Pulmonary artery endothelial cell (primary cell): ENCODE measurements around the gene RBPJ. TPM values are rescaled to one million over a fixed set of nuclear protein-coding genes. Genes with fewer than 3 reads are reported as not detected.
"Not testable (repeated sequence)": the region's sequence is repeated elsewhere in the genome, so short reads cannot be mapped to it uniquely, and the experiment has no call there.

Source experiments
- DNase-seq: peaks from one replicate; pipeline ENCODE4 v3.0.0-alpha.2; 2011; ENCODE audit warnings: low read depth, low spot score
- total RNA-seq: library from RNA; depleted of rRNA; stranded (reverse); fragments of >200 nt; gene quantifications from 2 replicates; pipeline ENCODE4 v1.2.3, GENCODE V29; 2014

The RBPJ gene
- total RNA-seq, 1 donor from 2014 or later, result 38.8 TPM

DNA sequence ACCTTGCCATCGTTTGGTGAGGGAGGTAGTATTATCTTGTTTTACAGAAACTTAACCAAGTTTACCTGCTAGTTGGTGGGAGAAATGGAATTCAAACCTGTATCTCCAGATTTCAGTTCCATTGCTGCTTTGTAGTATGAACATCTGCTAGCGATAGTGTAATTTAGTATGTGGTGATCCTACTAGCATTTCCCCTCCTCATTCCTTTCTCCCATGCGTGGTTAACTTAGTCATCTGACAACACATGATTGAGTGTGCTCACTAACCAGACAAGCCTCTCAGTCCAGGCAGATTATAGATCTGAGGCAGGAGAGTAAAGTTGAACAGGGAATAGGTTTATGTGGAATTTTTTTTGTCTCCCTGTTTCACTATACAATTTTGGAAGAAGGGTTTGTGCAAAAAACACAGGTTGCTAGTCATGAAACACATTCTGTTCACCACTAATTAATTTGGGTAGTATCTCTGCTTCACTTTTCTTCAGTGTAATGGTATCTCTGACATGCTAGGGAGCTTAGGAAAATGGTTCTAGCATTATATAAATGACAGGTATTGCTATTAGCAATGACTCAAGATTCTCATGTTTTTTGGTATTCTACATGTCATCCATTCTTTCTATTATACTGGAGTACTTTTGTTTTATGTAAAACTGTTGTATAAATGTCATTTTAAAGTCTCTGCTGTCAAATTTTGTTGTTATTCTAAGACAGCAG is 21.7 kb downstream of the RBPJ start:
- no peak for DNase-seq

DNA sequence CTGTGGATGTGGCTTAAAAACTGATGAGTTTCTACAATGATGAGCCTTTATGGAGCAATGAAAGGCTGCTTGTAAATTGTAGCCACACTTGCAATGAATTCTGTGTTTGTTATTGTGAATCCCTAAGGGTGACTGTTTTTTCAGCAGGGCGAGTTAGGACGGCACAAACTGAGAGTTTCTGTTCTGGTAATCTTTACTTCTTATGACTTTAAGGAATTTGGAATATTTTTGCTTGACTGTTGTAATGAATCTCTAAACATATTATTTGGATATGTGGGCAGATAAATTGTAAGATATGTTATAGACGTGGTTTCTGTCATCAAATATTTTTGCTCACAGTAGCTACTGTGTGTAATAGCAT is 22.2 kb downstream of the RBPJ start:
- no peak for DNase-seq

DNA sequence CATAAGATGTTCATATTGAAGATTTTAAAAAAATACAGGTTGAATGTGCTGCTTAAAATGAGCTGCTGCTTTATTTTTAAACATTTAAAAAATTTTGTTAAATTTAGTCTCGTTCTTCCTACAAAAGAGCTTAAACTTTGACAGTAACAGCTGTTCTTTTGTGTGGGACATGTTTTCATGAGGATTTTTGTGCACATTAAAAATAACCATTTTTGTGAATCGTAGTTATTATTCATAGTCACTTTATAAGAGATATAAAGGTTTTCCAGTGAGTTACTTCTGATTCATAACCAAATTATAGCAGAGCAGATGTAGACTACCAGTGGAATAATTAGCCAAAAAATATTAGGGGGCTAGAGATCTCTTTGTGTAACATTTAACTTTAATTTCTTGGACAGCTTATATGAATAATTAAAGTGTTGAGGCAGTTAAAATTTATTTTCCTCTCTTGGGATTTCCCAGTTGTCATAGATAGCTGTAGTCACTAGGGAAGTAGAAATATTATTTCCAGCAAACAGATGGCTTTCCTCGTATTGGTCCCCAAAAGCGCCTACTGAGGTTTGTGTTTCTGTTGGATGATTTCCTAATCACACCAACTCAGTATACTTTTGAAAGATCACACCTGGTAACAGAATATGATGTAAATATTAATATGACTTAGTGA is 24.2 kb downstream of the RBPJ start:
- no peak for DNase-seq

DNA sequence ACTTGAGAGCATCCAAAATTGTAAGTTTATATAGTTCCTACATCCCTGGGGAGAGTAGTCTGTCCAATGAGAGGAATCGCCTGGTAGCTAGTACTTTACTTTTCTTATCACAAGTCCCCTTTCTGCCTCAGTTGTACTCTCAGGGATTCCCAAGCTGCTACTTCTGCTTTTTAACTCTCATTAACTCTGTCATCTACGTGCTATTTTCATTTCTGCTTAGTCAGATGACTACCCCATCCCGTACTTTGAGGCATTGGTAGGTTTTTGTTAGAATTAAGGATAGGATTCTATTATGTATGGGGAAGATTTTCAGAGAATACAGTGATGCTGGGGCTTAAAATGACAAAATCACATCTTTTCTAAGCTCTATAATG is 24.7 kb downstream of the RBPJ start:
- DNase-seq, result no peak

DNA sequence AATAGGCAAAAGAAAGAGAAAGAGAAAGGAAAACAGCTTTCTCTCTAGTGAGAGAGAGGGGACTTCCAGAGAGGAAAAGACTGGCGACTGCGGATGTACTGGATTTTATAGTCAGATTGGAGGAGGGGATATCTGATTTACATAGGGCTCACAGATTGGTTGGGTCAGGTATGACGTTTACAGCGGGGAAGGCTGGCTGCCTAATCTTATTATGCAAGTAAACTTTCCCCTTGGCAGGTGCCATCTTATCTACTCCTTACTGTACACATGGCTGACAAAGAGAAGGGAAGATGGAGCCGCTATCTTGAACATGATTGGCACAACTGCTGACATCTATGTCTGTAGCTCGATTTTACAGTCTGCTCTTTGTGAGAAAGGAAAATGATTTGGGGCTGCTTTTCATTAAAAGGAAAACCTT is 25.4 kb downstream of the RBPJ start:
- DNase-seq, result no peak

DNA sequence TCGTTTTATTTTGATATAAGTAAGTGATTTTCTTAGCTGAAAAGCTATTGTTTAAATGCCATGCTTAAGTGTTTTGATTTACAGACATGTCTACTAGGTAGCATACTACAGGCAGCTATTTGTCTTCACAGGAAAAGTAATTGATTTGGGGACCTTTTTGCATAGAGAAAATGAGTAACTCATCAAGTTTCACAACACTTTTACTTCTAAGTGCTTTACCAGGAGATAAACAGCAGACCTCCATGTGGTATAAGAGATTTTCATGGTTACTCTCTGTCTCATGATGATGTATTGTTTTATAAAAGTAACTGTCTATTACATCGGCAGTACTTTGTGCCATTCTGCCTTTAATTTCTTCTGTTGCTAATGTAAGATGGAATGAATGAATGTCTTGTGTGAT is 28.7 kb downstream of the RBPJ start:
- no peak for DNase-seq

DNA sequence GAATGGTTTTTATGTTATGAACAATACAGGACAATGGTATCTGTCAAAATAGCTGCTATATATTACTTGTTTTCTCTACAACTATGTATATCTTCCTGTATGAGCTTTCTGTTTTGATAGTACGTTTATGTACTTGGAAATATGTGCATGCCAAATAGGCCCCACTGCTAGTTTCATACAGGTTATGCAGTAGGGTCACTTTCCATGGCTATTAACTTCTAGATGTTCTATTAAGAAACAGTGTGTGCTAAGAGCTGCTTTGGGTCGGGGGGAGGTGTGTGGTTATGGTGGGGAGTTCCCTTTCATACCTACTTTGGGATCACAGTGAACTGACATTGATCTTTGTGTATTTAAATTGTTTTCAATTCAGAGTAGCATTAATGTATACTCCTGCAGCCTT is 30.9 kb downstream of the RBPJ start:
- DNase-seq, result no peak

DNA sequence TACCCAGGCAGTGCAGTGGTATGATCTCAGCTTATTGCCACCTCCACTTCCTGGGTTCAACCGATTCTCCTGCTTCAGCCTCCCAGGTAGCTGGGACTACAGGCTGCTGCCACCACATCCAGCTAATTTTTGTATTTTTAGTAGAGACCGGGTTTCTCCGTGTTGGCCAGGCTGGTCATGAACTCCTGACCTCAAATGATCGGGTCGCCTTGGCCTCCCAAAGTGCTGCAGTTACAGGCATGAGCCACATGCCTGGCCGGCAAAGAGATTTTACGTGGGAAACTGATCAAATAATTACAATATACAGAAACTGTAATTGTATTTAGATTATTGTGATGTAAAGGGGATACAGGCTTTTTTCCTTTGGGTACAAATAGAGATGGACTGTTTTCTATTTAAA is 33.7 kb downstream of the RBPJ start:
- DNase-seq, result no peak

DNA sequence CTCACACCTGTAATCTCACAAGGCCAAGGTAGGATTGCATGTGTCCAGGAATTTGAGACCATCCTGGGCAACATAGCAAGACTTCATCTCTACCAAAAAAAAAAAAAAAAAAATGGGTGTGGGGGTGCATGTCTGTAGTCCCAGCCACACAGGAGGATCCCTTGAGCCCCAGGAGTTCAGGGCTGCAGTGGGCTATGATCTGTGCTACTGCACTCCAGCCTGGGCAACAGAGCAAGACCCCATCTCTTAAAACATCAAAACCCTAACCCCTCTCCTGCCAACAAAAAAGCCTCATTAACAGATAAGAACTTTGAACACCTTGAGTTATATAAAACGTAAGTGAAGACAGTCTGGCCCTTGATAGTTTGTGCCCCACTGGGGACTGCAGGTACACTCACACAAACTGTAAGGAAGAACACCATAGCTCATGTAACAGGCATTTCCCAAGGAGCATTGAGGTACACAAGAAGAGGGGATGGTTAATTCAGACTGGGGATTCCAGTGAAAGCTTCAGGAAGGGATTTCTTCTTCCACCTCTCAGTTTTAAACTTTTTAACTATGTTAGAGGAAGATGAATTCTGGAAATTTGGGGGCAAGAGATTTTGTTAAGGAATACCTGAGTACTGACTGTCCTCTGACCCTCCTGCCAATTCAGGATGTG is 34.7 kb downstream of the RBPJ start:
- no peak for DNase-seq

DNA sequence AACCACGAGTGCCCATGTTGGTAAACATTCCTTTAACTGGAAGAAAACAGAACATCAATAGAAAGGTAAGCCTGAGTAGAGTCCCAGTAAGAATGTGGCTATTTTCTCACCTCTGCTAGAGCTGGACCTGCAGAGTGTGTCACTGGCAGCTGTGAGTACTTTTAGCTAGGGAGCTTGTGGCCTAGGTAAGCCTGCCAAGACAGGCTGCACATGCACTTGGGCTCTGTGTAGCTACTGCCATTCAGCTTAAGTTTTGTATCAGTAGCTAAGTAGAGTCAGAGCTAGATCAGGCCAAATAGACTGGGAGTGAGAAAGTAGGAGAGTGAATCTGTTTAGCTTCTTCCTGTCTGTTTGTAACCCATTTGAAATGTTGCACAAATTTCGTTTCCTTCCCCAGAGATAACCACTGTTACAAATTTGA is 35.3 kb downstream of the RBPJ start:
- no peak for DNase-seq

DNA sequence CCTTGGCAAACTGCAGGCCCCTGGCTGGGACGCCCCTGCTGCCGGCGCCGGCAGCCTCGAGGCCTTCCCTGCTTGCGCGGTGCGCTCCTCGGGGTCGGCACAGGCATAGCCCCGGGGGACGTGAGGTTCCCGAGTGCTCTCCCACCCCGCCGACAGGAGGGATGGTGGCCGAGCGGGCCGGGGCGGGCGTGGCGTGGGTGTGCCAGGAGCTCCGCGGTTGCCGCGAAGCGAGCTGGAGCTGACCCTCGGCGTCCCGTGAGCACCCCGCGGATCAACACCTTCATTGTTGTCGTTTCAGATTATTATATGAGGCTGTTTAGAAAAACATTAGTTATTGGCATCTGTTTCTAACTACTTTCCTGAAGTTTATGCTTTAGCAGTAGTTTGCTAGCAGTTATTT is 38.7 kb downstream of the RBPJ start:
- not testable (repeated sequence) for DNase-seq

DNA sequence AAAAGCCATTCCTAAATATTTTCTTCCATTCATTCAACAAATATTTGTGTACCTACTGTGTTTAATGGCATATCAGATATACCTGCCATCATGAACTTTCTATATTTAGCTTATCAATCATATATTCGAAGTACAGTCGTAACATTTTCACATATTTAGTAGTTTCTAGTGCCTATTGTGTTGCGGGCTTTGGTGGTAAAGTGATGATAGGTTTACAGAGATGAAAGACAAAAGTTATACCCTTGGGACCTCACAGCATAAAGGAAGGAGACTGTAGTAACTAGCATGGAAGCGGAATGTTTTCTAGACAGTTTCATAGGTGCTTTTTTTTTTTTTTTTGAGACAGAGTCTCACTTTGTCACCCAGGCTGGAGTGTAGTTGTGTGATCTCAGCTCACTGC is 39.5 kb downstream of the RBPJ start:
- DNase-seq, result no peak

DNA sequence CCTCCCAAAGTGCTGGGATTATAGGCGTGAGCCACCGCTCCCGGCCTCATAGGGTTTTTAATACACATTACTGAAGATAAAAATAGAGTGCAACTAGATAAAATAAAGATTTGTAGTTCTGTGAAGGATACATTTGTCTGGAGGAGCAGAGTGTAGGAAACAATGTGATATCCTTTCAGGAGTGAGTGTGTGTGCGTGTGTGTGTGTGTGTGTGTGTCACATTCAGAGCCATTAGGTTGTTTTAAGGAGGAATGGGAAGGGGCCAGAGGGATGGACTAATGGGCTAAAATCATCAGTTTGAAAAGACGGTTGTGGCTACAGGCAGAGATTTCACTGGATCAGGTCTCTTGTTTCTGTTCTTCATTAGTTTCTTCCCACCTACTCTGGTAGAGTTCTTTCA is 40.0 kb downstream of the RBPJ start:
- no peak for DNase-seq

DNA sequence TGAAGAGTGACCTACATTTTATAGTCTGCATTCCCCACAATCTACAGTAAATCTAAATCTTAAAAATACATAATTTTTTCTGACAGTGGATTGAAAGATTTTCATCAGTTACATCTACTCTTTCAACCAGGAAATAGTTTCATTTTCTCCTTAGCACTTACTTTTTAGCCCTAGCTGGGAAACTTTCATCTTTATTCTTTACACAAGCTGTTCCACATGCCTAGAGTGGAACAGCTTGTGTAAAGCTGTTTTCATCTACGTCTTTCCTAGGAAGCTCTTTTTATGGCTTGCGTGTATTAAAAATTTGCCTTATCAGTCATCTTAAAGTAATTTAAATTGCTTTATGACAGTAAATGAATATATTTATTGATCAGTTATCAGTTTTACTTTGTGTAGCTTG is 40.5 kb downstream of the RBPJ start:
- DNase-seq, result no peak

DNA sequence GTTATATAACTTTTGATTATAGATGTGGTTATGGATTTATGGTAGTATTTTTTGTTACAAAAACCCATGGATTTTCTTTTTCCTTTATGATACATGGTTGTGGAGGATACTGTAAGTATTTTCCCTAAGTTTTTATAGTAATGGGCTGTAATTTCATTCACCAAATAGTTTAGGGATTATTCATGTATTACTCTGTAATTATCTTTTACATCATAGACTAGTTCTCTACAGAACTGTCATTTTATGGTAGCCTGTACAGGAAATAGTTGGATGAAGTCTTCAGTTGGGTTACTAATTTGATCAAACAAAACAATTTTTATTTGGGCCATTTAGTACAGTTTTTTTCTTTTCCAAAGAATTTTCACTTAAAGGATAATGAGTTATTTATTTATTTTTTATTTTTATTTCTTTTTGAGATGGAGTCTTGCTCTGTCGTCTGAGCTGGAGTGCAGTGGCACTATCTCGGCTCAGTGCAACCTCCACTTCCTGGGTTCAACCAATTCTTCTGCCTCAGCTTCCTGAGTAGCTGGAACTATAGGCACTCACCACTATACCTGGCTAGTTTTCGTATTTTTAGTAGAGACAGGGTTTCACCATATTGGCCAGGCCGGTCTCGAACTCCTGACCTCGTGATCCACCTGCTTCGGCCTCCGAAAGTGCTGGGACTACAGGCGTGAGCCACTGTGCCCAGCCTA is 42.1 kb downstream of the RBPJ start:
- no peak for DNase-seq

DNA sequence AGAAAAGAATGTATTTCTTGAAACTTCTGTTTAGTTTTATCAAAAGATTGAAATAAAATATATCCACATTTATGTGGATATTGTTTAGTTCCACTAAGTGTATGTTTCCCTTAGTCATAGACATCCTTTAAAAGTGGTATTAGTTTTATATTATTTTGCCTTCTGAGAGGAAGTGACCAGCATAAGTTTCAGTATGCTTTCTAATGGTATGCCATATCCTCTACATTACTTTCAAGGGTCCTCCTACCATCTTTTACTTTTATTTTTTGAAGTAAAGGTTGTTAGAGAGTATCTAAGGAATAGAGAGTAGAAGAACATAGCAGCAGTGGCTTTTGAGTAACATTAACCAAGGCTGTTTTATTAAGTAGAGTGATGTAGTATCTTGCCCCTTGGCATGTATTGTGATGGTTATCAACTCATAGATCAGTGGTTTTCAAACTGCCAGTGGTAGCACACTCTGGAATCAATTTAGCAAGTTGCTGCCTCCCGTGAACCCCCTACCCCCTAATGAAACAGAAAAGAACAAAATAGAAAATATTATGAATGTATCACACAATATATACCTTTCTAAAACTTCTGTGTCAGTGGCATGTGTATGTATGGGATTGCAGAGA is 44.8 kb downstream of the RBPJ start:
- no peak for DNase-seq

DNA sequence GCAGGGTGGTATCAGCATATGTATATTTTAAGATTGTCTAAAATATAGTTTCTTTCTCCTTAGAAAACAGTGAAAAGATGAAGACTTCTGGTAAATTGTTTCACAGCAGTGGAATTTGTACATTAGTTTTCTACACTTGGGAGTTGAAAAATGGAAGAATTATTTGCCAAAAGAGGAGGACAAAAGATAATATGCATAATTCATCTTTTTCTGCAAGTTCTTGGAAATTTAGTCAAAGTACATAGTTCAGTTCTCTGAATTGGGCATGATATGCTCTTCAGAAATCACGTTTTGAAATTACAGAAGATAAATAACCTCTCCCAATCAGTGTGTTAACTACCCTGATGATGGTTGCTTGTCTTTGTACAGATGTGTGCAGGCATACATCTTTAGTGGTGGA is 47.0 kb downstream of the RBPJ start:
- no peak for DNase-seq

DNA sequence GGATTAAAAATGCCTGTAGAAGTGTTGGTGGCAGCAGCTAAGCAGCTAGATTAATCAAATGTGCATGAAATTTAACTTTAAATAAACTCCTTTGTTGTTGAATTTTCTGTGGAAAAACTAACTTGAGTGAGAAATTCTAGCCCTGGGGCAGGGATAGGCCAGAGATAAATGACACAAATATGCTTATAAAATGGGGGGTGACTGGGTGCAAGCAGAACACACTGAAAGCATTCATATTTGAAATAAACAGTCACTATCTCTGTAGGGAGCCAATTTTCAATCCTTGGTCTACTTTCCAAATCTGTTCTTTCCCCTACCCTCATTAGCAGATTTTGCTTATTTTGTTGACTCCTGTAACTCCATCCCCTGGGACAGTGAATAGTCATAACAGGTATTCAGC is 47.9 kb downstream of the RBPJ start:
- DNase-seq, result no peak

DNA sequence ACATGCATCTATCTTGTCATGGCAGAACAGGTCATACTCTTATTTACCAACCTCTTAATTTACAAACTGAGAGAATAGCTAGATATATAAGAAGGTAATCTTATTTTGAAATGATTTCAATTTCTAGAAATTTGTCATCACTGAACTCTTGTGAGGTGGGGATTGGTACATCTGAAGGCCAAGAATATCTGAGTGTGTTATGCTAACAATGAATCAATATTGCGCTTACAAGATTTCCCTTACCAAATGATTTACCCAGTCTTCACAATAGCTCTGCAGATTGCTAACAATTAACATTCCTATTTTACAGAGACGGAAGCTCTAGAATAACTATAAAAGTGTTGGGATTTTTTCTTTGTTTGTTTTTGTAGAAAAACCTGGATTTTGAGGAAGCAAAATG is 48.3 kb downstream of the RBPJ start:
- no peak for DNase-seq

DNA sequence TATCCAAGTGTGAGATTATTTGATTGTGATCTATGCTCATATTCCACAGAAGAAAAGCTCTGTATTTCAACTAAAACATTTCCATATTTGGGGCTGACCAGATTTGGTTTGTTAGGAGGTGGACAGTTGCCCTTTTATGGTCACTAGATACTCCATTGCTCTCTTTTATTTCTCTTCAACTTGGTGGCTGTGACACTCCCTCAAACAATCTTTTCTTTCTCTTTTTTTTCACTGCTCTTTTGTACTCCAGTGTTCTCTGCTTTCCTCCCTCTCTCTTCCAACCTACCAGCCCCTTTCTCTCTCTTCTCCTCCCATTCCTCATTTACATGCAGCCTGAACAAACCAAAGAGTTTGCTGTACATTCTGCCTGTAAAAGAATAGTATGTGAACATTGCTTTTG is 48.8 kb downstream of the RBPJ start:
- no peak for DNase-seq

DNA sequence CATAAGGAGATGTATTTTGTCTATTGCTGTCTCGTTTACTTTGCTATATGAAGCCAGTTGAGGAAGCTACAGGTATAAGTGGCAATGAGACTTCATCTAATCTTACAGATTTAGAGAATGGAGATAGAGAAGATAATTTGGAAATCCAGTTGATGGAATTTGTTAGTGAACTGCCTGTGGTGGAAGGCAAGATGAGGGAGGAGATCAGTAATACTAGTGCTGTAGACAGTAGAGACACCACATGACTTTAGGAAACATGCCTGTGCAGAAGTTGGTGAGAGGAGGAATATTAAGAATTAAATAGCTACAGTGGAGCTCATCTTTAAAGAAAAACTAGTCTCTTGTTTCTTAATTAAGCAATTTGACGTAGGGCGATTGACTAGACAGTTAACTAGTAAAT is 51.3 kb downstream of the RBPJ start:
- DNase-seq, result no peak
